Stomach smooth muscle (tissue), 2 donors: ENCODE results near the gene TRNT1.

Source experiments
- H3K27ac ChIP-seq: one replicate; pipeline ENCODE4 v1.7.0; 2013; ENCODE audit warnings: mild to moderate bottlenecking, low read length, inconsistent platforms
- H3K27me3 ChIP-seq, 2 donors: one replicate each; pipeline ENCODE4 v1.7.0; 2013; ENCODE audit warnings: low read length in 2 of 2; ENCODE audit not compliant: insufficient read depth in 2 of 2, control insufficient read depth in 1 of 2
- H3K36me3 ChIP-seq, 2 donors: one replicate each; pipeline ENCODE4 v1.7.0; 2013; ENCODE audit warnings: low read length in 2 of 2; ENCODE audit not compliant: control insufficient read depth in 2 of 2, insufficient read depth in 2 of 2
- H3K4me1 ChIP-seq: one replicate; pipeline ENCODE4 v1.7.0; 2013; ENCODE audit warnings: low read length; ENCODE audit not compliant: control insufficient read depth, insufficient read depth
- H3K4me3 ChIP-seq, 2 donors: one replicate each; pipeline ENCODE4 v1.7.0; 2013; ENCODE audit warnings: low read length in 2 of 2
- H3K9ac ChIP-seq, 2 donors: one replicate each; pipeline ENCODE4 v1.7.0; 2013; ENCODE audit warnings: low read length in 2 of 2, mild to moderate bottlenecking in 1 of 2
- H3K9me3 ChIP-seq, 2 donors: one replicate each; pipeline ENCODE4 v1.7.0; 2013; ENCODE audit warnings: low read length in 2 of 2; ENCODE audit not compliant: control insufficient read depth in 2 of 2
- donor health status: healthy.
- donor health status: Pancreatic carcinoma.

TRNT1 gene

DNA sequence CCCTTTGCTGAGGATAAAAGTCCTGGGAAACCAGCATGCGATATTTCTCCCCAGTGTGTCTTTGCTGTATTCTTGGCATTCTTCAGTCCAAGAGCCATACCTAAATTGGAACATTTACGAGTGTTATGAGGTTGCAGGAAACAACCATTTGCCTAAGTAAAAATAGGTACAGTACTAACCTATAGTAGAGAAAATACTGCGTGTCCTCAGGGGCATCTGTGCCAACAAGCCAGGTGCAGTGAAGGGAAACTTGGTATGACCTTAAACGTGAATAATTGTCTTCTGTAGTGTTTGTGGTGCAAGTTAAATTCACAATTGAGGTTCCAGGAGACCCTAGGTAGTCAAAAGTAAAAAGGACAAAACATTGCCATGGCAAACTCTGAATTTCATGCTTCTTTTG, 28.8 kb upstream of the TRNT1 start:
- Histone ChIP-seq H3K27me3 (no peaks in the 10 kb centered on the region), H3K27ac (no peak overlapping the region), H3K4me3 (no peak overlapping the region), H3K4me1 (no peaks in the 10 kb centered on the region), H3K9ac (no peak overlapping the region), H3K9me3 (no peaks in the 10 kb centered on the region), H3K36me3 (no peaks in the 10 kb centered on the region)

DNA sequence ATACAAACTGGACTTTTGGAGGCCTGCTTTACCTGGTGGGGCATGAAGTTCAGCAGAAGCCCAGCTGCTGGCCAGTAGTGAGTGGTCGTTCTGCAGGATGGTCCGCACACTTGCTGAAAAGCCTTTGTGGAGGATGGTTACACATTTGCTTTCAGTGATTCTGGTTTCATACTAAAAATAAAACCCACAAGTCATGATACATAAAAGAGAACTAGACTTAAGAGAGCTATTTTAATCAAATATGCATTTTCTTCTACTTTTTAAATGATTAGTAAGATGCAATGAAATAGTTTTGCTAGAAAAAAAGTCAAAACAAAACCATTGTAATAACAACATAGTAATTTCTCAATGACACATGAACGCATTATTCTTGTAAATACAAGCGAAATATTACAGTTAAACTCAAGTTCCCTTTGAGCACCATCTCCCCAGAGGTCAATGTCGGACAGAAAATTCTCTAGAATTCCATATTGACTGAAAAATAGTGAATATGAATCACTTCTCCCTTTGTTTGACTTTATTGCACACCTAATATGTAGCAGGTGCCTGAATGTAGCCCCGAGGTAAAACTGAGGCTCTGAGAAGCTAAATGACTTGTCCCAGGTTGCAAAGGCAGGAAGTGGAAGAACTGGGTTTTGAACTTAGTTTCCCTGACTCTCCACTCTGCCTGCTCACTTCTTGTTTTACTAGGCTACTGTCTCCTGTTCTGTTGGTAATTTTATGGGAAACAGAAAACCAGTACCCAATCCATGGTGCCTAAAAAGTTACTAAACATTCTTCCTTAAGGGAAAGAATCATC, 24.9 kb upstream of the TRNT1 start:
- no peaks in the 10 kb centered on the region for H3K4me1 ChIP-seq
- H3K36me3 ChIP-seq: no peaks in the 10 kb centered on the region
- H3K9me3 ChIP-seq: no peaks in the 10 kb centered on the region
- H3K9ac ChIP-seq: no peak overlapping the region
- H3K27me3 ChIP-seq: no peaks in the 10 kb centered on the region
- no peak overlapping the region for H3K27ac ChIP-seq
- no peak overlapping the region for H3K4me3 ChIP-seq

DNA sequence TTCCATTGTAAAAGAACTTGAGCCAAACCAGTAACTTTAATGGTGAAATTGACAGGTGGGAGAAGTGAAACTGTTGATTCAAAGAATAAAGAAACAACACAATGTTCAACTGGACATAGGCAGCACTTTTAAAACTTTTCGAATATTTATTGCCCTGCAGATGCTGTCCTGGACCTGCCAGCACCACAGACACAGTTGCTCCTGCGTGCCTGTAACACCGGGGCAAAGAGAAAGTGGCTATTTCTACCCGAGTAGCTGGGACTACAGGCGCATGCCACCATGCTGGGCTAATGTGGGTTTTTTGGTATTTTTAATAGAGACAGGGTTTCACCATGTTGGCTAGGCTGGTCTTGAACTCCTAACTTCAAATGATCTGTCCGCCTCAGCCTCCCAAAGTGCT, 24.0 kb upstream of the TRNT1 start:
- no peak overlapping the region for H3K4me3 ChIP-seq
- no peaks in the 10 kb centered on the region for H3K36me3 ChIP-seq
- no peaks in the 10 kb centered on the region for H3K27me3 ChIP-seq
- no peaks in the 10 kb centered on the region for H3K9me3 ChIP-seq
- H3K9ac ChIP-seq: no peak overlapping the region
- H3K4me1 ChIP-seq: no peaks in the 10 kb centered on the region
- H3K27ac ChIP-seq: no peak overlapping the region

DNA sequence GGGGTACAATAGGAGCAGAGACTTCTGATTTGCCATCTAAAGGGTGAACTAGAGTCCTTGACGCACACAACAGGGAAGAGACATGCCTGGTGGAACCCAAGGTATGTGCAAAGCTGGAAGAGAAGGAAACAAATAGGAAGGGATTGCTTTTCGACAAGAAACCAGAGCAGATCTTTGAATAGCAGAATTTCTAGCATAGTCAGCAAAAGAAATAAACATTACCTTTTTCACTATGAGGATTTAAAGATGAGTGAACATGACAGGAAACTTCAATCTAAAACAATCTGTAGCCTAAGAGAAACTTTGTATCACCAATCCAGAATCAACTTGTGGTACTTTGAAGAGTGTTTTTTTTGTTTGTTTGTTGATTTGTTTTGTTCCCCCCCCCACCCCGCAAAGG, 21.5 kb upstream of the TRNT1 start:
- Histone ChIP-seq H3K27ac (no peak overlapping the region), H3K27me3 (no peaks in the 10 kb centered on the region), H3K4me3 (no peak overlapping the region), H3K9me3 (no peaks in the 10 kb centered on the region), H3K9ac (no peak overlapping the region), H3K36me3 (no peaks in the 10 kb centered on the region), H3K4me1 (no peaks in the 10 kb centered on the region)

DNA sequence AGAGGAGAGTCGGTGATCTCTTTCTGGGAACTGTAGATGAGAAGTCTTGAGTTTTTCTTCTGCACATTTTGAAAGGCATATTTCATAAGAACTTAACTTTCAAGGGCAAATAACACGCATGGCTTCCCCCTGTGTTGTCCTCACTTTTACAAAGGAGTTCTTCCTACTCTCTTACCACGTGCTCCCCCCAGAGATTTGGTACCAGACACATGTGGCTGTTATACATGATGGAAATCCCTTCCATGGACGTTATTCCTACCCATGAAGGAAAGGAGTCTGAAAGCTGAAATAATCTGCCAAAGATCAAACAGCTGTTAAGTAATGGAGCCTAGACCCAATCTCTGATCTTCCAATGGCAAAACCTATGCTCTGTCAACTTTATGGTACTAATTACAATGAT, 20.9 kb upstream of the TRNT1 start:
- no peak overlapping the region for H3K9ac ChIP-seq
- H3K9me3 ChIP-seq: no peaks in the 10 kb centered on the region
- no peak overlapping the region for H3K27ac ChIP-seq
- H3K4me1 ChIP-seq: no peaks in the 10 kb centered on the region
- H3K36me3 ChIP-seq: no peaks in the 10 kb centered on the region
- no peaks in the 10 kb centered on the region for H3K27me3 ChIP-seq
- no peak overlapping the region for H3K4me3 ChIP-seq

DNA sequence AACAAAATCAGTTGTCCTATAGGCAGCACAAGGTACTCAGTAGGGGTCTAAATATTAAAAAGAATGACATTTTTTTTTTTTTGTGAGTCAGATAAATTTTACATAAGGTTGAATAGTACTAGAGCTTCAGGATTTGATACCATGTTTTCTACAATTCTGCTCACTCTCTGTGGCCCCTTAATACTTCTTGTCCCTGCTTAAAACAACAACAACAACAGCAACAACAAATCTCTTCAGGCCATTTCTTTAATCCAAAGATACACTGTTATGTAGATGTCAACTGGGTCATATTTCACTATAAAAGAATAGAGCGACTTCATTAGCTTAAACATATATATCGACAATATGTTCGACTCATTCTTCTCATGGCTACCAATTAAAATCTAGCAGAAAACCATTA, 19.6 kb upstream of the TRNT1 start:
- H3K4me3 ChIP-seq: no peak overlapping the region
- no peaks in the 10 kb centered on the region for H3K4me1 ChIP-seq
- H3K9ac ChIP-seq: no peak overlapping the region
- H3K9me3 ChIP-seq: no peaks in the 10 kb centered on the region
- H3K27me3 ChIP-seq: no peaks in the 10 kb centered on the region
- H3K36me3 ChIP-seq: no peaks in the 10 kb centered on the region
- H3K27ac ChIP-seq: no peak overlapping the region

DNA sequence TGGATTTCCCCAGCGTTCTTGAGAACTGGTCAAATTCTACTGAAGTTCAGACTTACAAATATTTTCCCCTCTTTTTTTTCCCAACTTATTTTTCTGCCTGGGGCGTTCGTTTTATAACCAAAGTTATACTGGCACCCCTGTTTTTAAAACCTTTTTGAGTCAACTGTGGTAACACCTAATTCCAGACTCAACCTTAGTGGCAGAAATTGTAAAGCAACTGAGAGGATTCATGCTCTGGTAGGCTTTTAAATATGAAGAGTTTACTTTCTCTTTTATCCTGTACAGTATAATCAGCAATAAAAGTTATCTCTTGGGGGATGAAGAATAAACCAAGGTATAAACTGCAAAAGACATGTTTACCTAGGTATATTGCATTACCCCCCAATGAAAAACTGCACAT, 18.9 kb upstream of the TRNT1 start:
- Histone ChIP-seq H3K27ac (no peak overlapping the region), H3K9ac (no peak overlapping the region), H3K4me3 (no peak overlapping the region), H3K36me3 (no peaks in the 10 kb centered on the region), H3K4me1 (no peaks in the 10 kb centered on the region), H3K27me3 (no peaks in the 10 kb centered on the region), H3K9me3 (no peaks in the 10 kb centered on the region)

DNA sequence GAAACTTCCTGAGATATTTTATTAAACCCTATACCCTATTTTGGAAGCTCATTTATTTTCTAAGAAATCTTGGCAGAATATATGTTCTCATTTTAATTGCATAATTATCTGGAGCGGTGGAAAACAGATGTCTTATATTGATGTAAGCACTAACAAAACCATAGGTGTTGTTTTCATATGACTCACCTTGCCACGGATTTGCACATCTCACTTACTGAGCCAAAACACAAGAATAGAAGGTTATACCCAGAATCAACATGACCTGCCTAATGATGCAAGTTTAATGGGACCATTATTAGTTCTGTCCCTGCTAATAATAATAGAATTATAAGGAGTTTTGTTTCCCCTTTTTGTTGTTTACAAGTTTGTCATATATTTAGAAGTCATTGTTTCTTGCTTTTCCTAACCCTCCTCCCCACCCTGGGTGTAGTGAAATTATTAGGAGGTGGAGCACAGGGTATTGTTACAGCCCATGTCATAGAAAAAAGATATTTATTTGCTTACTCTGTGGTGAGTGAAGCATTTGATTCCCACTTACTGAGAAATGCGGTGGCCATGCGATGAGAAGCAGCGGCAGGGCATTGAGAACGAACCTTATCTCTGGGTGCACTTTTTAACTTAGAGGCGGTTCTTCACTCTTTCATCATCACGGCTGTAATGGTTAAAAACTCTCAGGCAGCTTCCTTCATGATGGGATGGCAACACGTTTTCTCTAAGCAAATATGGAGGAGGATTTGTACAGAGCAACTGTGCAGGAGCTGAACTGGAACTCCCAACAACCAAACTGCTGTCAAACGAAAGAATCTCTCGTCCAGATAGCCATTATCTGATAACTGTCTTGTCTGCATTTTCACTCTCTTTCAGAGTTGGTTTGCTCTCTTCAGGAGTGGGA, 17.1 kb upstream of the TRNT1 start:
- H3K27ac ChIP-seq: no peak overlapping the region
- H3K27me3 ChIP-seq: peaks cover 0 to 2% of the 10 kb centered on the region in 2 donors

DNA sequence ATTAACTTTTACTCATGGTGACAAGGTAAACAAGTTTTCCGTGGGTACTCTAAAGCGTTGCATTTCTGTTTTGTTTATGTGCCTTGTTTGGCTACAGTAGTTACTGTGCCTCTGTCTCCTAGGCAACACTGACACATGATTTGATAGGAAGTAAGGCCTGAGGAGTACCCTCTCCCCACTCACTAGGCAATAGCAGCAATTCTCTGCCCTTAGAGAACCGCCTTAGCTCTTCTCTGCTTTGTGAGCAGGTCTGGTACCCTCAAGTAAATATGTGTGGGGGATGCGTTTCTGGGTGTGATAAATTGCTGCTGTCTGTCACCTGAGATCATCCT, 16.5 kb upstream of the TRNT1 start, which contains the start of gene IL5RA:
Gene IL5RA, minus strand, starts transcription at position 76 of the 332 bp plus-strand sequence. CDS start 5,390 bp downstream, outside the sequence.
- no peaks in the 10 kb centered on the region for H3K36me3 ChIP-seq
- no peak within 1 kb of the TSS for H3K27ac ChIP-seq
- H3K27me3 ChIP-seq: peaks cover 0 to 2% of the 10 kb centered on the region in 2 donors
- H3K4me1 ChIP-seq: no peaks in the 10 kb centered on the region
- no peak within 1 kb of the TSS for H3K4me3 ChIP-seq
- H3K9ac ChIP-seq: no peak within 1 kb of the TSS
- no peaks in the 10 kb centered on the region for H3K9me3 ChIP-seq

More for the DNA sequence above, 17.1 kb upstream of the TRNT1 start:
- H3K4me1 ChIP-seq: no peaks in the 10 kb centered on the region
- H3K9me3 ChIP-seq: no peaks in the 10 kb centered on the region
- no peak overlapping the region for H3K9ac ChIP-seq
- H3K36me3 ChIP-seq: no peaks in the 10 kb centered on the region
- no peak overlapping the region for H3K4me3 ChIP-seq

DNA sequence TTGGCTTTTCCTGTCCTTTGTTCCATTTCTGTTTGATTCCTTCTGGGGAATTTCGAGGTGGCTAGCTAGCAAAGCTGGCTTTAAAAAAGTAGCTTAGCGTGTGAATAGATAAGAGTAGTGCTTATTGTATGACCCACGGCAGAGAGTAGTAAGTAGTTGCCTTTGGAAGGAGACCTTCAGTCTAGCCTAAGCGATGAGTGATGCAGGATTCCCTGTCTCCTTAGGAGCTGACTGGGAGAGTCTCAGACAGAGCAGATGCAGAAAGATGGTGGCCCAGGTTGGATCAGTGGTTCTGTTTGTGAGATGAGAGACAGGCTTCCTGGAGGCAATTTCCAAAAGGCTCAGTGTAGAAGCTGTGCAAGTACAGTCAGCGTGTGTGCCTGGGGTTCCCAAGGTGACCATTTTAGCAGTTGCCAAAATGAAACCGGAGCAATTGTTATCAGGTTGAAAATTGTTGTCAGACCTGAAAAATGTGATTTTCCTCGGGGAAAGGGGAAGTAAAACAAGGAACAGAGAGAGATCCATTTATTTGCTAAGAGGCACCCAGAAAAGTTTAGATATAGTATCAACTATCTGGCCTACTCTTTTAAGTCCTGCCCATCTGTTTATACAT, 15.9 kb upstream of the TRNT1 start:
- Histone ChIP-seq H3K27me3 (peaks cover 0 to 2% of the 10 kb centered on the region in 2 donors), H3K36me3 (no peaks in the 10 kb centered on the region), H3K4me1 (no peaks in the 10 kb centered on the region), H3K4me3 (no peak overlapping the region), H3K9ac (no peak overlapping the region), H3K27ac (no peak overlapping the region), H3K9me3 (no peaks in the 10 kb centered on the region)
